GM19452 (cell line): ENCODE results near the gene PRRG1.
"Not testable (repeated sequence)": the region's sequence is repeated elsewhere in the genome, so short reads cannot be mapped to it uniquely, and the experiment has no call there.

Experiments
- ATAC-seq: cut with Tn5 transposase; IDR thresholded peaks from one replicate; pipeline ENCODE4 v1.9.1; 2021; ENCODE audit not compliant: unreplicated experiment

The PRRG1 gene

GRCh38 chrX:37371578-37371991 is 22.4 kb downstream of the PRRG1 start:
- ATAC-seq = no peak

- ATAC-seq = no peak
These were observed 29.2 kb downstream of the PRRG1 start for GRCh38 chrX:37378404-37378803.

GRCh38 chrX:37378830-37379229 is 29.7 kb downstream of the PRRG1 start:
- no peak for ATAC-seq

GRCh38 chrX:37380256-37380655 is 31.1 kb downstream of the PRRG1 start:
- no peak for ATAC-seq

GRCh38 chrX:37380924-37381323 is 31.8 kb downstream of the PRRG1 start:
- ATAC-seq = no peak

- ATAC-seq = no peak
These were observed 34.1 kb downstream of the PRRG1 start for GRCh38 chrX:37383313-37383712.

- ATAC-seq = no peak
These were observed 39.2 kb downstream of the PRRG1 start for GRCh38 chrX:37388413-37388812.

- ATAC-seq = no peak
These were observed 56.8 kb downstream of the PRRG1 start for GRCh38 chrX:37405956-37406355.

- ATAC-seq = no peak
These were observed 58.6 kb downstream of the PRRG1 start for GRCh38 chrX:37407736-37408135.

GRCh38 chrX:37409278-37409677 is 60.1 kb downstream of the PRRG1 start:
- no peak for ATAC-seq

- no peak for ATAC-seq
These were observed 71.0 kb downstream of the PRRG1 start for GRCh38 chrX:37420185-37420584.

- no peak for ATAC-seq
These were observed 71.6 kb downstream of the PRRG1 start for GRCh38 chrX:37420756-37421155.

GRCh38 chrX:37424000-37424429 is 74.9 kb downstream of the PRRG1 start:
- ATAC-seq = no peak

GRCh38 chrX:37425370-37425769 is 76.2 kb downstream of the PRRG1 start:
- ATAC-seq = no peak

GRCh38 chrX:37428962-37429361 is 79.8 kb downstream of the PRRG1 start:
- ATAC-seq = not testable (repeated sequence)

- no peak for ATAC-seq
These were observed 85.2 kb downstream of the PRRG1 start for GRCh38 chrX:37434362-37434761.

GRCh38 chrX:37437160-37437559 is 88.0 kb downstream of the PRRG1 start:
- ATAC-seq = no peak

GRCh38 chrX:37441377-37441776 is 92.2 kb downstream of the PRRG1 start:
- ATAC-seq = no peak

- ATAC-seq = no peak
These were observed 96.0 kb downstream of the PRRG1 start for GRCh38 chrX:37445182-37445581.

- no peak for ATAC-seq
These were observed 104.7 kb downstream of the PRRG1 start for GRCh38 chrX:37453821-37454220.

GRCh38 chrX:37454537-37455285 is 105.5 kb downstream of the PRRG1 start:
- no peak for ATAC-seq

GRCh38 chrX:37455381-37455780 is 106.2 kb downstream of the PRRG1 start:
- no peak for ATAC-seq

GRCh38 chrX:37460285-37460684 is 111.1 kb downstream of the PRRG1 start:
- not testable (repeated sequence) for ATAC-seq
